Activated naive CD8-positive, alpha-beta T cell treated with anti-CD3 and anti-CD28 coated beads, Interleukin-2, amount 10 ng/mL, durations not matched to agents 7 days and 5 days (primary cell): Measurements from ENCODE around the gene UNC13C. TPM values are rescaled to one million over a fixed set of nuclear protein-coding genes. Genes with fewer than 3 reads are reported as not detected.

Source experiments
- ATAC-seq: fragments of 150-1000 bp; cut with Tn5 transposase; one replicate; pipeline ENCODE4 v1.10.0; 2021; ENCODE audit warnings: low read depth, moderate library complexity
- POLR2A ChIA-PET: fragments of 350-600 bp; sonication (Branson Sonifier 250); formaldehyde crosslinking; loops from one replicate; lab custom pipeline; 2021; ENCODE audit warnings: antibody characterized with exemption; lab: Charles Lee
- DNase-seq: peaks from one replicate; pipeline ENCODE4 v3.0.0; 2021
- H3K27ac Mint-ChIP-seq: one replicate; pipeline ENCODE4 v1.8.0; 2022; ENCODE audit warnings: mild to moderate bottlenecking, mixed read lengths
- H3K27me3 Mint-ChIP-seq: one replicate; pipeline ENCODE4 v1.8.0; 2022; ENCODE audit warnings: mild to moderate bottlenecking, moderate library complexity, mixed read lengths
- H3K36me3 Mint-ChIP-seq: one replicate; pipeline ENCODE4 v1.8.0; 2021; ENCODE audit warnings: mild to moderate bottlenecking, mixed read lengths
- H3K4me1 Mint-ChIP-seq: one replicate; pipeline ENCODE4 v1.8.0; 2021; ENCODE audit warnings: mixed read lengths
- H3K4me3 Mint-ChIP-seq: one replicate; pipeline ENCODE4 v1.8.0; 2022; ENCODE audit warnings: mild to moderate bottlenecking, moderate library complexity, mixed read lengths
- H3K9me3 Mint-ChIP-seq: one replicate; pipeline ENCODE4 v1.8.0; 2021; ENCODE audit warnings: mixed read lengths
- total RNA-seq, 2 experiments: library from RNA; stranded (reverse); gene quantifications; one replicate each; pipeline ENCODE4 v1.2.3, GENCODE V29; 2021

The UNC13C gene
- total RNA-seq, 2 experiments from 2014 or later = not detected

DNA sequence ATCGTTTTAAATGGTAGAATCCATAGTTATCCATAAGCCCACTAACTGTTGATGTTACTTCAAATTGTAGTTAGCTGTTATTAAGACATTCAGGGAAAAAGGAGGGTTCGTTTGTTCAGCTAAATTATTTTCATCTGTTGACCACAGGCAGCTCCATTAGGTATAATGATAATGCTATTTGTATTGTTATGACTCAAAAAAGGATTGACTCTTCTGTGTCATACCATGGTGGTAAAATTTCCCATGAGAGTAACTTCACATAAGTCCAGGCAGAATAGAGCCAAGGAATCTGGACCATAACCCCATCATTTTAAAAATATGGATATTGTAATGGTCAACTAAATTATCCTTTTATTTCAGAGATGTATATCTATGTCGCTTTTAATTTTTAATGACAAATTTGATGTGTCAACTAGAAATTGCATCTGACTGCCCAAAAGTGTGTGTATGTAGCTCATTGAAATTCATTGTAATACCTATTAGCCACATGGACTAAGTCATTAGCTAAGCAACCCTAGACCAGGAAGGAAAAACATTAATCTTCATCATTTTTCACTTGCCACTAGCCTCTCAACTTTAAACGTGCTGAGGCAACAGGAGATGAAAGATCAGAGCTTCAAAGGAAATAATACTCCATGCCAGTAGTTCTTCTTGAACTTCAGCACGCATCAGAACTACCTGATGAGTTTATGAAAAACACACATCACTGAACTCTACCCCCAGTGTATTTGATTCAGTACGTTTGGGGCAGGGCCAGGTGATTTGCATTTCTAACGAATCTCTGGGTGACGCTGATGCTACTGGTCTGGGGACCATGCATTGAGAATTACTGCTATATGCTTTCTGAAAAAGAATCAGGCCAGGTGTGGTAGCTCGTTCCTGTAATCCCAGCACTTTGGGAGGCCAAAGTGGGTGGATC is 537.7 kb downstream of the UNC13C start:
- no peak overlapping the region for H3K4me3 Mint-ChIP-seq
- H3K4me1 Mint-ChIP-seq = peaks cover 12% of the 10 kb centered on the region
- DNase-seq (no peak), ATAC-seq (no peak)
- no peaks in the 10 kb centered on the region for H3K27me3 Mint-ChIP-seq
- no peak overlapping the region for H3K27ac Mint-ChIP-seq
- no peaks in the 10 kb centered on the region for H3K36me3 Mint-ChIP-seq
- POLR2A ChIA-PET = no interaction called here
- no peaks in the 10 kb centered on the region for H3K9me3 Mint-ChIP-seq

DNA sequence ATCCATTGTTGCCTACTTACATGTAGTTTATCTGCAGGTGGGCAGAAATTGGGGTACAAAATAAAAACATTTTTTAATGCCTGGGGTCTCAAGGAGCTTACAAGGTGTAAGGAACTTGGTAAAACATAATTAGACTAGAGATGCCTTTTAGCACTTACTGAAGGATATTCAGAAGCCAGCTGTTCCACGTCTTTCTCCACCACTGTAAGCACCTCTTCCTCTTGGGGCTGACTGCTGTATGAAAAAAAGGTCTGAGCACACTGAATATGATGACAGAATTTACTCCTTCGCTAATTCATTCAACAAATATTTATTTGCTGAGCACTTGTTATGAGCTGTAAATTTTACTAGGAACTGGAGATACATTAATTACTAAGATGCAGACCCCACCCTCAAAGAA is 539.1 kb downstream of the UNC13C start:
- no peaks in the 10 kb centered on the region for H3K27me3 Mint-ChIP-seq
- ATAC-seq = no peak
- H3K4me1 Mint-ChIP-seq = peaks cover 12% of the 10 kb centered on the region
- no peak overlapping the region for H3K4me3 Mint-ChIP-seq
- DNase-seq = no peak
- H3K36me3 Mint-ChIP-seq = no peaks in the 10 kb centered on the region
- no peaks in the 10 kb centered on the region for H3K9me3 Mint-ChIP-seq
- no peak overlapping the region for H3K27ac Mint-ChIP-seq
- POLR2A ChIA-PET = no interaction called here

DNA sequence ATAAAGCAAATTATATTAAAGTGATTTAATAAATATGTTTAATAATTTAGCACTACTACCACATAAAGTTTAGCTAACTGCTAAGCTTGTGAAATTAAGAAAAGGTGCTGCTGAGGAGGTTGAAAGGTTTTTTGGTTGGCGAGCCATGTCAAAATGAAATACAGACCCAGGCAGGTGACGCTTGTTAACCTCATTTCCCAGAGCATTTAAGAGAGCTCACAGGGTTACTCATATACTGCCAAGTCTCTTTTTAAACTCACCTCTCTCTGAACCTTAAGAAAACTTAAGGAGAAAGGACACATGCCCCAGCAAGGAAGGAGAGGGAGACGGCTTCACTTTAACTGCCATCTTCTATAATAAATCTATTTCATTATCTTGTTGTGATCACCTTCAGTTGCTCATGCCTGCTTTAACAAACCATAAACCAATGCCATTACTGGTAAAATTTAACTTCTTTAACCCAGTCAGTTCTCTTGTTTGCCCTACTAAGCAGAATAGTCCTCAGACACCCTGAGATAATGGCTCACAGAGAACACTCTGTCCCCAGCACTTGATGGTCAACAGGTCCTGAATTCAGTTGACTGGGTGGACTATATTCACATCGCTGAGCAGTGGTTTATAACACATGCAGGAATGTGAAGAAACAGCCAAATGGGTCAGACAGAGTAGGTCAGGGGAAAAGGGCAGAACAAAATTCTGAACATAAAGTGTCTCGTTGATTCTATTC is 540.1 kb downstream of the UNC13C start:
- no peak overlapping the region for H3K27ac Mint-ChIP-seq

DNA sequence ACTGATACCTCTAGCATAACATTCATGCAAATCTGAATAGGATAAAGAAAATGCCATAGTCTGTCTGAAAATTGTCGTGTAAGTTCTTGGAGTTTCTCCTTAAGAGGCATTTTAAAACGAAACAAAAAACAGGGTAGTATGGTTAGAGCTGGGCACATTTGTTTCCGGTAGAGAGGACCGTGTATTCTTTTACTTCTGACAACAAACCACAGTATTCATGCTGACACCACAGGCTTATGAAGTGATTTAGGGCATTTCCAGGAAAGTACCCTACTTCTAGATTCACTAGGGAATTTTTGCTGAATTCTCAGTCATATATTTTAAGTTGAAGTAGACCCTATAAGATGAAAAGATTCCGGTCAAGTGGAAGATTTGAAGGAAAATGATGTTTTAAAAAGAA is 541.3 kb downstream of the UNC13C start:
- Mint-ChIP-seq H3K27ac (no peak overlapping the region), H3K36me3 (no peaks in the 10 kb centered on the region), H3K9me3 (no peaks in the 10 kb centered on the region), H3K4me3 (peak overlapping the region; percentile 35), H3K4me1 (peaks cover 12% of the 10 kb centered on the region), H3K27me3 (no peaks in the 10 kb centered on the region)
- ATAC-seq (peak; percentile 52), DNase-seq (no peak)
- POLR2A ChIA-PET = no interaction called here

More for the DNA sequence above, 540.1 kb downstream of the UNC13C start:
- H3K4me1 Mint-ChIP-seq = peaks cover 12% of the 10 kb centered on the region
- no peak for ATAC-seq
- no peak overlapping the region for H3K4me3 Mint-ChIP-seq
- POLR2A ChIA-PET = no interaction called here
- no peak for DNase-seq
- no peaks in the 10 kb centered on the region for H3K9me3 Mint-ChIP-seq
- no peaks in the 10 kb centered on the region for H3K36me3 Mint-ChIP-seq
- no peaks in the 10 kb centered on the region for H3K27me3 Mint-ChIP-seq

DNA sequence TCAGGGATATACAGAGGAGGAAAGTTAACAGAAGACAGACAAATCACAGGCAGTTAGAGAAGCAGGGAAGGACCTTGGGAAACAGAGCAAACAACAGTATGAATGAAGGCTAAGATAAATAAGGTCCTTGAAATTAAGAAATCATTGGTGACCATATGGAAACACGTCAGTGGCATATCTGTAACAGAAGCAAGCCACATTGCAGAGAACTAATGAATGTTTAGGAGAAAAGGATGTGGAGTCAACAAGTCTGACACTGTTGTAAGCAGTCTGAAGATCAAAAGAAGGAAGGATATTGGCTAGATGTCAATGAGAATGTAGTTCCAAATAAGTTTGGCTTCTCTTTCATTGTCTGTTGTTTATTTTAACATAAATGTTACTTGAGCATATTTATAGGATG is 542.4 kb downstream of the UNC13C start:
- no peaks in the 10 kb centered on the region for H3K27me3 Mint-ChIP-seq
- H3K4me3 Mint-ChIP-seq = no peak overlapping the region
- peaks cover 12% of the 10 kb centered on the region for H3K4me1 Mint-ChIP-seq
- DNase-seq = no peak
- no peaks in the 10 kb centered on the region for H3K9me3 Mint-ChIP-seq
- no peaks in the 10 kb centered on the region for H3K36me3 Mint-ChIP-seq
- ATAC-seq = no peak
- POLR2A ChIA-PET = no interaction called here
- H3K27ac Mint-ChIP-seq = no peak overlapping the region

DNA sequence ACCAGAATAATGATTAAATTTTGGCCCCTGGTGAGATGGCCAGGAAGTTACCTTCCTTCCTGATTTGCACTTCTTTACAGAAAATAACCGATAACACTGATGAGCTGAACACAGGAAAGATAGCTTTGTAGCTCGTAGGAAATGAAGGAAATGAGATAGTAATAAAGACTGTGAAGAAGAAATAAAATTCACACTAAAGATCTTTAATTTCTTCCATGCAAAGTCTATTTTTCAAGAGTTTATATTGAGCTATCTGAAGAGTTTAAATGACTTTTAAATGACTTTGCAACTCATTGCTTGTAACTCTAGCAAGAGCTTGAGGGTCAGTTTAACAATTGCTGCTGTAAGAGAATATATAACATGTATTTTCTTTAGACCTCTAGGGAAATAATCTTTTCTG is 543.0 kb downstream of the UNC13C start:
- no peak for DNase-seq
- Mint-ChIP-seq H3K27ac (no peak overlapping the region), H3K36me3 (no peaks in the 10 kb centered on the region), H3K27me3 (no peaks in the 10 kb centered on the region), H3K4me3 (no peak overlapping the region), H3K9me3 (no peaks in the 10 kb centered on the region), H3K4me1 (peaks cover 12% of the 10 kb centered on the region)
- ATAC-seq = no peak
- POLR2A ChIA-PET = no interaction called here

DNA sequence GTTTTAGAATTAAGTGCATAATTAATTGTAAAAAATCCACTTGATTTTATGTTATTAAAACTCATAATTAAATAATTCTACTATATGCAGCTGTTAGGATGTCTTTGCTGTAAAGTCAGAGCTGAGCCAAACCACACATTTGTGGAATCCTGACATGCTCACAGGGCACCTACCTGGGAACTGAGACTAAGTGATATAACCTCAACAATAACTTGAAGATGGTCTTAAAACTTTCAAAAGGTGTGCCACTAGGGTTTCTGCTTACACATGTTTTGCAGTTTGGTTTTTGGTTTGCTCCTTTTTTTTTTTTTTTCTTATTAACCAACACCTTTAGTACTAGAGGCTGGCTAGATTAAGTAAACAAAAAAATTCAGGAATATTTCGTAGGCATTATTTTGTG is 549.8 kb downstream of the UNC13C start:
- Mint-ChIP-seq H3K9me3 (no peaks in the 10 kb centered on the region), H3K4me3 (no peak overlapping the region), H3K4me1 (no peaks in the 10 kb centered on the region), H3K36me3 (no peaks in the 10 kb centered on the region), H3K27ac (no peak overlapping the region), H3K27me3 (no peaks in the 10 kb centered on the region)
- DNase-seq = no peak
- POLR2A ChIA-PET = no interaction called here
- no peak for ATAC-seq

DNA sequence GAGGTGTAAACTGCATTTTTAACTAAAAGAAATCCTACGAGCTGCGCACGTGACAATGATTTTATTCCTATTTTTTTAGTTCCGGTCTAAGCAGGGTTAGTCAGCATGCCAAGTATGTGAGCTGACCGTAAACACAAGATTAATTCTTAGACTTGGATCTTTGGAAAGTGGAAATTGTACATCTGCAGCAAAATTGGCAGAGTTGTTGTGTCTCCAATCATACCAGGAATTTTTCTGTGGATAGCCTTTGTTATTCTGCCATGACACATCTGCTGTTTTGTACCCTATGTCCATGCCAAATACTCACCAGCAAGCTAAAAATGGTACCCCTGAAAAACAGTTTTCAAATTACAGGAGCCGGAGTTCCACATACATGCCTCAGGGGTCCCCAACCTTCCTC is 562.5 kb downstream of the UNC13C start:
- Mint-ChIP-seq H3K9me3 (peaks cover 6% of the 10 kb centered on the region), H3K36me3 (no peaks in the 10 kb centered on the region), H3K4me3 (no peak overlapping the region), H3K27me3 (no peaks in the 10 kb centered on the region), H3K27ac (no peak overlapping the region), H3K4me1 (no peaks in the 10 kb centered on the region)
- ATAC-seq (no peak), DNase-seq (no peak)
- POLR2A ChIA-PET = no interaction called here

DNA sequence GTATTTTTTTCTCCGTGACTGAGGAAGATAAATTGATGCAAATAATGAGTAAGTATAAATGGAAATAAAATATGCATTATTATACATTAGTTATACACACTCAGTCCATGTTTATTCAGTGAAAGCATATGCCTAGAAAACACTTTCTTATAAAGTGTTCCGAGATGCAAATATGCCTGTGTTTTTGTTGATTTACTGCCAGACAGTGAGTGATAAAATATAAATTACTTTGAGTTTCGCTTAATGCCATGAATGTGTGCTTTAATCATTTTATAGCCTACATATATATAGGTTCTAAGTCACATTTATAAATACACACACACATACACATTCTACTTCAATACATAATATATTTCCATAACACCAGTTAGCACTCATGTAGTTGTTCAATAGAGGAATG is 569.2 kb downstream of the UNC13C start:
- Mint-ChIP-seq H3K9me3 (peaks cover 2% of the 10 kb centered on the region), H3K36me3 (no peaks in the 10 kb centered on the region), H3K4me3 (no peak overlapping the region), H3K4me1 (no peaks in the 10 kb centered on the region), H3K27me3 (no peaks in the 10 kb centered on the region), H3K27ac (no peak overlapping the region)
- DNase-seq (no peak), ATAC-seq (no peak)
- POLR2A ChIA-PET = no interaction called here

DNA sequence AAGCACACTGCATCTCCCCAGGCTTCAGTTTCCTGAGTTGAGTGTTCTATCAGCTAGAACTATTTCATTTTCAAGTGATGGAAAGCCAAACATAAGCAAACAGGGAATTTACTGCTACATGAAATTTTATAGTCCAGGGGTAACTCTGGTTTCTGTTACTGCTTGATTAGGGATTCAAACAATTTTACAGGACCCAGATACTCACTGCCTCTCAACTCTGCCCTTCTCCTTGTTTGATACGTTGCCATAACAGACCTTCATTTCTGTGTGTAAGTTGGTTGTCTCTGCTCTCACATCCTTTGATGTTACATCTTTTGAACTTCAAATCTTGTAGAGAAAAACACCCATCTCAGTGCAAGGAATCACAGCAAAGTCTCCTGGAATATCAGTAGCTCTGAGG is 572.7 kb downstream of the UNC13C start:
- H3K27ac Mint-ChIP-seq = no peak overlapping the region
- no peaks in the 10 kb centered on the region for H3K27me3 Mint-ChIP-seq
- H3K36me3 Mint-ChIP-seq = no peaks in the 10 kb centered on the region
- POLR2A ChIA-PET = no interaction called here
- DNase-seq (no peak), ATAC-seq (no peak)
- H3K4me1 Mint-ChIP-seq = no peaks in the 10 kb centered on the region
- H3K9me3 Mint-ChIP-seq = no peaks in the 10 kb centered on the region
- no peak overlapping the region for H3K4me3 Mint-ChIP-seq

DNA sequence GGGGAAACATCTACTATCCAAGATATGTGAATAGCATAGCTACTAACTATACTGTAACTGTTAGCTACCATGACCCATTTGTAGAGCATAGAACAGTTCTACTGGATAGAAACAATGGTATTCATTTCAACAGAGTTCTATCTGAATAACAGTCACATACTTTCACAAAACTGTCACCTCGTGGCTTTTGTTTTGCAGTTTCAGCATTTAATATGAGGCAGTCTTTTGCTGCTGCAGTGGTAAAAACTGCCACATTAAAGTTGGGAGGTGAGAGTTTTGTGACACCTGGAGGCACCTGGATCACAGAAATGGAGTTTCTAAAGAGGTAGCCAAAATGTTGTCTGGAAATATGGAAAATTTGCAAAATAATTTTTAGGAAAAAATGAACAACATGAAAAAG is 578.0 kb downstream of the UNC13C start:
- Mint-ChIP-seq H3K36me3 (no peaks in the 10 kb centered on the region), H3K27ac (no peak overlapping the region), H3K4me1 (no peaks in the 10 kb centered on the region), H3K27me3 (peaks cover 5% of the 10 kb centered on the region), H3K9me3 (no peaks in the 10 kb centered on the region), H3K4me3 (no peak overlapping the region)
- DNase-seq = no peak
- POLR2A ChIA-PET = no interaction called here
- no peak for ATAC-seq

DNA sequence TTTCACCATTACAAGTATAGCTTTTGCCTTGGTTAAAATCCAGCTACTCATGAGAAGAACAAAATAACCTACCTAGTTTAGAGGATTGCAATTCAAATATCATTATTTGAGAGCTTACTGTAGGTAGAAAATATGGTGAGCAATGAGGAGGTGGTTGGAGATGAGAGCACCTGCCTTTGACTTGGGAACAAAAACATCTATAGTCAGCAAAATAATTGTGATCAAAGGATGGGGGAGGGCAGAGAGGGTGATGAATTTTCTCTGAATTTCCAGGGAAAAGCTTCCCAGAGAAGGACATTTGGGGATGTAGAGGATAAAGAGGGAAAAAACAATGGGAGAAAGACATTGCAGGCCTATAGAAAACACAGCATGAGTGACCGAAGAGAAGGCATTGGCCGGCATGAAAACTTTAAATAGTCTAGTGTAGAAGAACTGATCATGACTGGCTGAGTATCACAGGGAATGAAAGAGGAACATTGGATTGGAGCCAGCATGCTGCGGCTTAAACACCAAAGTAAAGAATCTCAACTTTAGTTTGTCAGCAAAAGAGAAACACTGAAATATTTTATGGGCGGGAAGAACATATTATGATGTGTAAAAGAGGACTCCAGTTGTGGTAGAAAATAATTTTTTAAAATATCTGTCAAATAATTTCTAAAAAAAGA is 581.3 kb downstream of the UNC13C start:
- POLR2A ChIA-PET = no interaction called here

DNA sequence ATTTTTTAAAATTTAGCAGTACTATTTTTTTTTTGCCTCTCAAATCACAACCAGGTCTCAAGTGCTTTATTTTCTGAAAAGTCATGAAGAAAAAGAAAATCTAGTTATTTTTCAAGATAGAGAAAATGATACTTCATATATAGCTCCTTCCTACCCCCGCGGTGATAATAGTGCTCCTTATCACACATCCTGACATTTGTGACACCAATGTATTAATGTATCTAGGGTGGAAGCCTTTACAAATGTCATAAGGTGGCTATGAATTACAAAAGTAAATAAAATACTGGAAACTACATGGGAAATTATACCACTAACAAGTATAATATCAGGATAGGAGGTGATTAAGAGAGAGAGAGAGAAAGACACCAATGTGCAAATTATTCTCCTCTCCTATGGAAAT is 582.2 kb downstream of the UNC13C start:
- Mint-ChIP-seq H3K4me1 (no peaks in the 10 kb centered on the region), H3K36me3 (no peaks in the 10 kb centered on the region), H3K27ac (no peak overlapping the region), H3K9me3 (no peaks in the 10 kb centered on the region), H3K4me3 (no peak overlapping the region), H3K27me3 (peaks cover 5% of the 10 kb centered on the region)
- DNase-seq = no peak
- POLR2A ChIA-PET = no interaction called here
- ATAC-seq = no peak

More for the DNA sequence above, 581.3 kb downstream of the UNC13C start:
- H3K27ac Mint-ChIP-seq = no peak overlapping the region
- no peaks in the 10 kb centered on the region for H3K9me3 Mint-ChIP-seq
- no peaks in the 10 kb centered on the region for H3K36me3 Mint-ChIP-seq
- DNase-seq = no peak
- peaks cover 5% of the 10 kb centered on the region for H3K27me3 Mint-ChIP-seq
- H3K4me3 Mint-ChIP-seq = no peak overlapping the region
- no peak for ATAC-seq
- no peaks in the 10 kb centered on the region for H3K4me1 Mint-ChIP-seq
